GM21423 (cell line): ENCODE data around the gene SH3D19.
"Not testable (repeated sequence)": the region's sequence is repeated elsewhere in the genome, so short reads cannot be mapped to it uniquely, and the experiment has no call there.

Source experiments
- ATAC-seq: cut with Tn5 transposase; IDR thresholded peaks from one replicate; pipeline ENCODE4 v1.9.1; 2021; ENCODE audit warnings: mild to moderate bottlenecking, moderate library complexity; ENCODE audit not compliant: unreplicated experiment

SH3D19 gene

DNA sequence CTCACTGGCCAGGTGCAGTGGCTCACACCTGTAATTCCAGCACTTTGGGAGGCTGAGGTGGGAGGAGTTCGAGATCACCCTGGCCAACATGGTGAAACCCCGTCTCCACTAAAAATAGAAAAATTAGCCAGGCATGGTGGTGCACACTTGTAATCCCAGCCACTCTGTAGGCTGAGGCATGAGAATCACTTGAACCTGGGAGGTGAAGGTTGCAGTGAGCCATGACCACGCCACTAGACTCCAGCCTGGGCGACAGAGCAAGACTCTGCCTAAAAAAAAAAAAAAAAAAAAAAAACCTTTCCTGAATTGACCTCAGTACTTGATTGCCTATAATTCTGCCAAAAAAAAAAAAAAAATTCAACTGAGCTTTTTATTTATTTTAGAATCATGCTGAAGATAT is 3.2 kb downstream of the SH3D19 start:
- ATAC-seq: not testable (repeated sequence)

DNA sequence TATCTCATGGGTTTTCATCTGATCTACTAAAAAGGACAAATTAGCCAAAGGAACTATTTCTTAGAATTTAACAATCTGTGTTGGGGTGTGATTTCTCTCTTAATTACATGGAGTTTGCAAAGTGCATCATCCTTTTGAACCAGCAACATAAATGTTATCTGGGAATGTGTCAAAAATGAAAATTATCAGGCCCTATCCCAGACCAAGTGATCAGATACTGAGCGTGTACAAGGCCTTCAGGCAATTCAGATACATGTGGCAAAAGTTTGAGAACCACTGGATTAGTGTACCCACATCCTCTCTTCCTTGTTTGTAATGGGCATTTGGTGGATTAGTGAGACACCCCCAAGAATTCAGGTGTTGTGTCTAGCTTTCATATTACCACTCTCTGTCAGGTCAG is 3.8 kb downstream of the SH3D19 start:
- ATAC-seq: no peak

DNA sequence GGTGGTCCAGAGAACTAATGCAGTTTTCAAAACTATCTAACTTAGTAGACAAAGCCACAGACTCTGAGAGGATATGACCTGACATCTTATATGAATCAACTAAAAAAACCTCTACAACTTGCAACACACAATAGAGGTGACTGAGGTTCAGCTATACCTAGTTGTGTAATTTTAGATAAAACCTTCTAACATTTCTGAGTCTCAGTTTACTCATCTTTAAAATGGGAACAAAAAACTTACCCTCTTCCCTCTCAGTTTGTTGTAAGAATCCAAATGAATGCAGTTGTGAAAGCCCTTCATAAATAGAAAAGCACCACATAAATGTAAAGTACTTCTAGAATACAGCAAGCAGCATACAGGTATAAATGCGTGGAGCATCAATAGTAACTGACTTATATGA is 5.9 kb downstream of the SH3D19 start:
- no peak for ATAC-seq

DNA sequence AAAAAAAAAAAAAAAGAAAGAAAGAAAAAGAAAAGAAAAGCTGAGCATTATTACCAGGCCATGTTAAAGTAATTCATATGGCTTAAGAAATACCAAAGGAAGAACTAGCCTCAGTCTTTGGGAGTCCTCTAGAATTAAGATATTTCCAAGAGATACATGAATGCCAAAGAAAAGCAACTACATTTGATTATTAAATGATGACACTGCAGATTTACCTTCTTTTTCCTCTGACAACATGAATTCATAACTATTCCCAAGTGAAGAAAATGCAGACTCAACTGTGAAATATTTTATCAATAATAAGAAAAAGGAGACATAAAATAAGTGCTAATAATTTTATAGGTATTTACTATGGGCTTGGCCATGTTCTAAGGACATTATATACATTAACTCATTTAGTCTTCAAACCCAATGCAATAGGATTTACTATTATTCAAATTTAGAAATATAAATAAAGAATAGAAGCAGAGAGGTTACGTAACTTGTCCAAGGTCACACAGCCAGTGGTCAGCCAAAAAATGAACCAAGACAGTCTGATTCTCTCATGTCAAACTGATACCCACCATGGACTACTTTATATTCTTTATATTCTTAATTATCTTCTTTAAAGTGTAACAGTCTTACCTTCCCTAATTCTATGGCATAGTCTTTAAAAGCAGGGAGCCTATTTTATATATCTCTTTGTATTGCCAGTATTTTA is 6.9 kb downstream of the SH3D19 start:
- ATAC-seq: no peak

DNA sequence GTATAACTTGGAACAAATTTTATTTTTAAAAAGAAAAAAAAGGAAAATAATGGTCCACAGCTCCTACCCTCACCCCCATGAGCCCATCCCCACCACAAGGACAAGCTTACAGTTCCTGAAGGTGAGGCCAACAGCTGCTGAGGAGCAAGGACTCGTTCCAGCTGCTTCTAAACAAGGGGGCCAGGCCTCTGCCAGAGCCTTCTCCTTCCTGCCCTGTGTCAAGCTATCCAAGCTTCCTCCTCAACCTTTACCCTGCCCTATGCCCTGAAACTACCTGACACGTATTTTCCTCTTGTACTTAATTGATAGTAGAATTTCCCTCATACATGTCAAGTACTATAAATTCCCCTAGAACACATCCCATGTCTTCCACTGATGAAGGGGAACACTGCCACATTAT is 8.8 kb downstream of the SH3D19 start:
- no peak for ATAC-seq

DNA sequence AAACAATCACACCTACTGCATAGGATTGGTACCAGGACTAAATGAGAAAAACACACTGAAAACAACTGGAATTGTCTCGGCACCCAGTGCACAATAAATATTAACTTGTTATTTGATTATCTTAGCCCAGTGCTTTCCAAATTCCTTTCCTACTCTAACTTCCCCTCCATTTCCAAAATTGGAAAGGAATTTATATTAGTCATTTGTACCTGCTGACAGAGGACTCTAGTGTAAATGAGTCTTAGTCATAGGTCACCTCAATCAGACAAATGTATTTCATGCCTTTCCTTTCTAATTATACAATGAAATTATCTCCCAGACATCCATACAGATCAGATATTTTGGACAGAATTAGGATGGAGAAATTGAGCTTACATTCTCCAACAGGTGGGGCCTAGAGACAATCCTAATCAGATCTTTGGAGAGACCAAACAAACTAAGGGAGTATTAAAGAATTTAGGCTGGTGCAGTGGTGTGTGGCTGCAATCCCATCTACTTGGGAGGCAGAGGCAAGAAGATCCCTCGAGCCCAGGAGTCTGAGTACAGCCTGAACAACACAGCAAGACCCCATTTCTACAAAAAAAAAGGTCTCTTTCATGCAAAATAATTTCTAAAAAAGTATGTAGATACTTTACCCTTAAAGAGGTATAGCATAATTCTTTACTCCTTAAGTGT is 10.1 kb downstream of the SH3D19 start:
- ATAC-seq: no peak

DNA sequence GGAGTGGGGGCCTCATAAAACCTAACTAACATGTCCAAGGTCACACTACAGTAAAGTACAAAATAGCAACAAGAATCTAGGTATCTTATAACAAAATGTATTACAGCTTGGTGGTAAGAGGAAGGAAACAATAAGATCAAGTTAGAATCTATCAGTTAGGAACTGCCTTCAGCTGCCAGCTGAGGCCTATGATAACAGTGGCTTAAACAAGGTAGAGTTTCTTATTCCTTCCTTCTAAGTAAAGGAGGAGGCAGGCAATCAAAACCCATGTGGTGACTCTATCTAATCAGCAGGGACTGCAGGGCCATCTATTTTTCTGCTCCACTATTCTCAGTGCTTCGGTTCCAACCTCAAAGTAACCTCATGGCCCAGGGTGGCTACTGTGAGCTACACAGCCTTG is 10.9 kb downstream of the SH3D19 start:
- no peak for ATAC-seq

DNA sequence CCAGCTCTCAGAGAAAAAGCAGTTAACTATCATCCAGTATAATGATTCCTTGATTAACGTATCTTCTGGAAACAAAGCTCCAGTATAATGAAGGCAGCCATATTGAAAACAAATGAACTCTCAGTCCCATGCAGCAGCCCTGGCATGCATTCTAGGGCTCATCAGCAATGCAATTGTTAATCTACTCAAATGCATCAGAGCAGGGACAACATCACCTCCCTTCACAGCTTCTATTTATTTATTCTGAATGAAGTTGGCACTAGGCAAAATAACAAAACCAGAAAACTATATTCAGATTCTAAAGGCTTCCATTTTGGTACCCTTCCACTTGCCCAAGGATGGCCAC is 11.4 kb downstream of the SH3D19 start:
- no peak for ATAC-seq

DNA sequence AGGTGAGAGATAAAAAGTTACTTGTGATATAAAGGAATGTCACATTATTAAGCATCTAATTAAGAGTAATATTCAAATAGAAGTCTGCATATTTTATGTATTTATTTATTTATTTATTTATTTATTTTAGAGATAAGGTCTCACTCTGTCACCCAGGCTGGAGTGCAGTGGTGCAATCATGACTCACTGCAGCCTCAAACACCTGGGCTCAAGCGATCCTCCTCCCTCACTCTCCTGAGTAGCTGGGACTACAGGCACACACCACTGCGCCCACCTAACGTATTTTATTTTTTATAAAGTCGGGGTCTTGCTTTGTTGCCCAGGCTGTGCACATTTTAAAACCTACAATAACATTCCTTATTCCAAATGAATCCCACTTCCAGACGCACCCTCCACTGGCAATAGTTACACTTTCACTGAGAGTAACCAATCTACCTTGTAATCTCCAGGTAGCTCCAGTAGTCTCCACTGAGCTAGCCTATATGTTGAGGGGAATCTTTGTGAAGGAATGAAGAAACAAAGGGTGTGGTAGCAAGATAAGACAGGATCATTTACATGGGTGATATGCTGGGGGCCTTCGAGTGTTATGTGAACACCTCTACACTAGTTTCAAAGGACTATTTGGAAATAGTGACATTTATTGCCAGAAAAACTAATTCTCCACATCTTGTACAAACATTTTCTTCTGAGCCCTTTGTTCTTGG is 11.9 kb downstream of the SH3D19 start:
- no peak for ATAC-seq

DNA sequence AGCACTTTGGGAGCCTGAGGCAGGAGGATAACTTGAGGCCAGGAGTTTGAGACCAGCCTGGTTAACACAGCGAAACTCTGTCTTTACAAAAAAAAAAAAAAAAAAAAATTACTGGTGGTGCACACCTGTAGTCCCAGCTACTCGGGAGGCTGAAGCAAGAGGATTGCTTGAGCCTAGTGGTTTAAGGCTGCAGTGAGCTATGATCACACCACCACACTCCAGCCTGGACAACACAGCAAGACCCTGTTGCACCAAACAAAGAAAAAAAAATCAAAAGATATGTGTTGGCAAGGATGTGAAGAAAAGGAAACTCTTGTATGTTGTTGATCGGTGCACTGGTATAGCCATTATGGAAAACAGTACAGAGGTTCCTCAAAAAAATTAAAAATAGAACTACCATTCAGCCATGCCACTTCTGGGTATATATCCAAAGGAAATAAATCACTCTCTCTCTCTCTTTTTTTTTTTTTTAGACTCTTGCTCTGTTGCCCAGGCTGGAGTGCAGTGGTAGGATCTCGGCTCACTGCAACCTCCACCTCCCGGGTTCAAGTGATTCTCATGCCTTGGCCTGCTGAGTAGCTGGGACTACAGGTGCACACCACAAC is 15.2 kb downstream of the SH3D19 start:
- ATAC-seq: no peak

DNA sequence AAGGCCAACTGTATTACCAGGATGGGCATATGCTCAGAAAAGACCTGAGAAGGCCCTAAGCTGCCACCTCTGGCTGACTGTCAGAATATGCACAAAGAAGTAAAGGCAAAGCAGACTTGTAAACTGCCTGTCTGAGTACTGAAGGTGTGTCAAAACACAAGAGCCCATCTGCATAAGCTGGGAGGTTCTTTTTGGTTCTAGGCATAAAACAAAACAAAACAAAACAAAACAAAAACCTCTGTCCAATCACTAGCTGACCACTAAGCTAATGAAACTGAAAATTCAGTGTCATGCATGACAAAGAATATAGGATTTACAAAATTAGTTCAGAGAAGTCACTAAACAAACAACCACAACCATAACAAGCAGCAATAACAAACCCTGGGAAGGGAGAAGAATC is 20.6 kb downstream of the SH3D19 start:
- ATAC-seq: peak; percentile 44

DNA sequence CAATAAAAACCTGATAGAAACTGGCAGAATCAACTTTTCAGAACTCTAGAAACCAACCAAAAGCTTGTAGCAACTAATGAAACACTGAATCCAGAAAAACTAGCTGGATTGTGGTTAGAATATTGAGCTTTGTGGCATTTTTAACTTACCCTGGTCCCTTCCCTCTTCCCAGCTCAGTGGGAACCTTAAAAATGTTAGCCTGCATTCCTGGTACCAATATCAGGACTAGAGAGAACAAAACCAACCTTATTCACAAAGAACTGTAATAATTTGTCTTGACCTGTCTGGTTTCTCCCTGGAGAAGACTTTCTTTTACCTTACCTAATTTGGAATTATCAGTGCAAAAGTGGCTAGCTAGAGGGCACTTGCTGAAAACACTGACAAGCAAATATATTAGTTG is 21.2 kb downstream of the SH3D19 start:
- no peak for ATAC-seq

DNA sequence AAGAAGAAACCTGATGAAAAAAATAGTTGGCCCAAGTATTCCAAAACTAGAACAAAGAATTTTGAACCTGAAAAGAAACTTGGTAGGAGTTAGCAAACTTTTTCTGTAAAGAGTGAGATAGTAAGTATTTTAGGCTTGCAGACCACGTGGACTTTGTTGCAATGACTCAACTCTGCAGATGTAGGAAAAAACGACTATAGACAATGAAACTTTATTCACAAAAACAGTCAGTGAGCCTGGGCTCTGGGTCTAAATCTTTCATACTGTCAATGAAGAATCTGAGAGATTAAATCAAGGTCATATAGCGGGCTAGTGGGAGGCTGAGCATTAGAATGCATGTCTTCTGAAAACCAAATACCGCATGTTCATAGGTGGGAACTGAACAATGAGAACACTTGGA is 23.0 kb downstream of the SH3D19 start:
- ATAC-seq: no peak

DNA sequence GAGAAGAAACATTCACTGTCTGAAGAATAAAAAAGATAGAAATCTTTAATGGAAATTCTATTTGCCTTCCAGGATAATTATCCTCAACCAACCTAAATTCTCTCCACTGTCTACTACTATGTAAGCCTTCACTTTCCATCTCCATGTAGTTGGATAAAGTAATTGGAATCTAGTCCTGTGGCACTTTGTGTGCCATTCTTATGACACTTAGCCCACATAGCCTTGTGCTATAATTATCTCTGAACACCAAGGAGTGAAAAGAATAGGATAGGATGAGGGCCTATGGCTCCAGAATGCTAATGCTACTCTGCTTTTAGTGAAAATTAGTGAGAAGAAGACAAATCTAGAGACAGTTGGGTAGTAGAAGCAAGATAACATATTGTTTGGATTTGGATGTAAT is 28.2 kb downstream of the SH3D19 start:
- ATAC-seq: no peak

DNA sequence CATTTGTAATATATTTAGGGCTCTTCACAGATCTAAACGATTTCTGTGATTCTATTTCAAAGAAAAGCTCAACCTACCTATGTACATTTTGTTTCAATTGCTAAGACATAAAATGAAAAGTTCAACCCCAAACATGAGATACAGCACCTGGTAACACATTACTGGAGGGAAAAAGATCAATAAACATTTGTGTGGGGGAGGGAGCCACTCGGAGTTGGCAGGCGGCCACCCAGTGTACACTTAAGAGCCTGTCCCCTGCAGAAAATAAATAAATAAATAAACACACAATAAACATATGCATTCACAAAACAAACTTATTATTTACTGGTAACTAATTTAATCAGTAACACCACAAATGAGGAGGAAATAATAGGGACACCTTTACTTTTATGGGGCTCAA is 29.2 kb downstream of the SH3D19 start:
- no peak for ATAC-seq

DNA sequence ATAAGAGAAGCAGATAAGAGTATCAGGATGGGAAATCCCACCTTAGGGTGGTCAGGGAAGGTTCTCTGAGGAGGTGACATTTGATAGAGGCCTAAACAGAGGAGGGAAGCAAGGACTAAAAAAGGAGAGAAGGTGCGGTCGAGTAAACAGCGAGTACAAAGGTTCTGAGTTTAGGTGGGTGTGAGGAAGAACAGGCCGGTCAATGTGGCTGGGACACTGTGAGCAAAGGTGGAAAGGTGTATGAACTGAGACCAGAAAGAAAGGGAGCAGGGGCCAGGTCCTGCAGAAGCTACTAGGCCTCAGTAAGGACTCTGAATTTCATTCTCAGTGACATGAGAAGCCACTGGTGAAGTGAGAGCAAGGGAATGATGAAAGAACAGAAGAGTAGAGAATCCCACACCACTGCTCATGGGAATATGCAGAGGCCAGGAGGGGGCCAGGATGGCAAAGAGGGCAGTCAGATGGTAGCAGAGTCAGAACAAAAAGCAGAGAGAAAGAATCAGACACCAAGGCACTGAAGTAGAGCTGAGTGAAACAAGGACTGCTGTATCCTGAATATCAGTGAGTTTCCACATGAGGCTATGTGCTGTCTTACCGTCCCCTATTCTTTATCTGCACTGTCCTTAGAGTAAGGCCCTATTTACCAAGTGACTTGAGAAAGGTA is 30.4 kb downstream of the SH3D19 start:
- no peak for ATAC-seq

DNA sequence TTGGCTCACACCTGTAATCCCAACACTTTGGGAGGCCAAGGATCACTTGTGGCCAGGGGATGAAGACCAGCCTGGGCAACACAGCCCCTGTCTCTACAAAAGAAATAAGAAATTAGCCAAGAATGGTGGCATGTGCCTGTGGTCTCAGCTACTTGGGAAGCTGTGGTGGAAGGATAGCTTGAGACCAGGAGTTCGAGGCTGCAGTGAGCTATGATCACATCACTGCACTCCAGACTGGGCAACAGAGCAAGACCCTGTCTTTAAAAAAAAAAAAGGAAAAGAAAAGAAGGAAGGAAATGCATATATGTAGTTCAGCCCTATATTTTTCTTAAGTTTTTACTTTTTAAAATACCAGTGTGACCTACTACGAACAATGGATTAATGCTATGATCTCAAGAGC is 33.4 kb downstream of the SH3D19 start:
- ATAC-seq: no peak

DNA sequence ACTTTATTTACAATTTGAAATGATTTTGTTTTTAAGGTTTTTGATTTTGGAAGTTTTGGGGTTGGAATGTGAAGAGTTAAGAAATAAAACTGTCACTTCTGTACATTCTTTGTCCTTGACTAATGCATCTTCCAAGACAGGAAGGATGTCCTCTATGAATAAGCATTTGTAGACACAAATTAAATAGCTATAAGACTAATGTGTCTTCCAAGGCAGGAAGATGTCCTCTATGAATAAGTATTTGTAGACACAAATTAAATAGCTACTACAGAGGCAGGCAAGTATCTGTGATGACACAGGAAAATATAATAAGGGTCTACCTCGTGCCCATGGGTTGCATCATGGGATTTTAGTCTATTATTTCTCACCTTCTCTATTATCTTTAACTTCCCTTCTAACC is 33.9 kb downstream of the SH3D19 start:
- no peak for ATAC-seq

DNA sequence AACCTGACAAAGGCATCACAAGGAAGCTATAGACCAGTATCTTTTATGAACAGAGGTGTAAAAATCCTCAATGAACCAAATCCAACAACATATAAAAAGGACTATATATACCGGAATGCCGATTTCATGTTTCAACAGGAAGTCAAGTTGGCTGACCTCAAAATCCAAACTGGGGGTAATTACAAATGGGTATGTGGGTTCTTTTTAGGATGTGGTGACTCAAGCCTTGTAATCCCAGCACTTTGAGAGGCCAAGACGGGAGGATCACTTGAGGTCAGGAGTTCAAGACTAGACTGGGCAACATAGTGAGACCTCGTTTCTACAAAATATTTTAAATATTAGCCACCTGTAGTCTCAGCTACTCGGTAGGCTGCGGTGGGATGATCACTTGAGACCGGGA is 38.0 kb downstream of the SH3D19 start:
- no peak for ATAC-seq

DNA sequence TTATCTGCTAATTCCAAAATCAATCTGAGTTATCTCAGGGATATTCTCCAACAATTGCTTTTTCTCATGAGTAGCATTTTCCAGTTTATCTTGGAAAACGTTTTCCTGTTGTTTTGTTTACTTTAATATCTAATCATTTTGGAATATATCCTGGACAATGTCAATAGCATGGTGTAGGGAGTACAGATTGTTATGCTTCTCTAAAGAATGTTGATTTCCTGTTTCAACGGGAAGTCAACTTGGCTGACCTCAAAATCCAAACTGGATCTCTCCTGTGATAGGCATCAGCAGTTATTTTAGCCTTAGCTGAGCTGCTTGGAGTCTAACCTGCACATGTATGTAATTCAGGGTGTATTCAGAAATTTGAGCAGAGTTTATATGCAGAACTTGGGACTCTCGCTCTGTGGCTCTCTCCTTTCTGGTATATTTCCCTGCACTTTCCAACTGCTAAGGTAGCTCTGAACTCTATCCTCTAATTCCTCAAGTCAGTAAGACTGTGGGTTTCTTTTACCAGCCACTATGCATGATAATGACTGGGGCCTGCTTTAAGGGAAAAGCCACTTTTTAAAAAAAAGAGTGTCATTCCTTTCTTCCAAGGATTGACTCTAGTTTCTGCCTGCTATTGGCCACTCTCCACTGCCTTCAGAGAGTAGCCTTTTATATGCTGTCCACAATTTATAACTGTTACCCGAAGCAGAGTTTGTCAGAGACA is 40.7 kb downstream of the SH3D19 start:
- no peak for ATAC-seq
